GM19099 (cell line): ENCODE measurements around the gene ATRIP.

Experiments used
- POLR2A ChIP-seq: IDR thresholded peaks from 3 replicates; pipeline ENCODE4 v1.6.1; 2011; ENCODE audit warnings: low read depth; ENCODE audit not compliant: insufficient read length; ENCODE audit errors: extremely low read depth

ATRIP gene

DNA sequence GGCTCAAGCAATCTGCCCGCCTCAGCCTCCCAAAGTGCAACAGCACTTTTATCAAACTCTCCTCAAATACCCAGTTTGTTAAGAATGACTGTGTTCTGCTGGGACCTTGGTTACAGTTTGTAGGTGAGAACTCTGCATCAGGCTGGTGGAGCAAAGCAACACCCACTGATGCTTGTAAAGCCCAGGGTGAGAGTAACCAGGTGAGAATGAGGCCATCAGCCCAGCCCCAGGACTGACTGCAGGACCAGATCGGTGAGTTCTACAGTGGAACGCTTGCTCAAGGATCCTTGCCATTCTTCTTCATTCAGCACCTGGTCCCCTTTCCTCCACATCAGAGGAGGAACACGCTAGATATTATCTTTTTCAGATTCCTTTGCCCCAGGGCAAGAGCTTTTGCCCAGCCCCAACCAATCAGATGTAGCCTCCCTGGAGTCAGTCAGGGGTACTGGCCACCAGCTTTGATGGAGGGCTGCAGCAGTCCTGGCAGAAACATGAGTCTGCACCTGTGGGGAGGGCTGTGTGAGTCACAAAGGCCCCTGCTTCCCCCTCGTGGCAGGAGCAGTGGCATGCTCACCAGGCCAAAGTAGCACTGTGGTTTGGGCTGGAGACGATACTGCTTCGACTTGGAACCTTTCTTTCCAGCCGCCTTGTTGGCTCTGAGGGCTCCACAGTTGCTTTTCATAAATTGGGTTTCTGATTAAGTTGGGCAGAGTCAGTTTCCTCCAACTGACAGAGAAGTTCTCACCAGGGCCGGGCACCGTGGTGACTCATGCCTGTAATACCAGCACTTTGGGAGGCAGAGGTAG, 60.9 kb downstream of the ATRIP start:
- no peak for TF ChIP-seq POLR2A

DNA sequence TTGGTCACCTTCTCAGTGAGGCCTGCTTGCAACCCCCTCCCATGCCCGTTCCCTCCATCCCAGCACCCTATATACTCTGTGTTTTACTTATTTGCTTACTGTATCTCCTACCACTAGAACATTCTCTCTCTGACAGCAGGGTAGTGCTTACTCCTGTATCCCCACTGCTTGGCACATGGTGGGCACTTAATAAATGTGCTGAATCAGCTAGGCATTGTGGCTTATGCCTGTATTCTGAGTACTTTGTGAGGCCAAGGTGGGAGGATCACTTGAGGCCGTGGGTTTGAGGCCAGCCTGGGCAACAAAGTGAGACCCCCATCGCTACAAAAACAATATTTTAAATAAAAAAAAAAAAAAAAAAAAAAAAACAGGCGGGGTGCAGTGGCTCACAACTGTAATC, 65.0 kb downstream of the ATRIP start:
- no peak for TF ChIP-seq POLR2A

DNA sequence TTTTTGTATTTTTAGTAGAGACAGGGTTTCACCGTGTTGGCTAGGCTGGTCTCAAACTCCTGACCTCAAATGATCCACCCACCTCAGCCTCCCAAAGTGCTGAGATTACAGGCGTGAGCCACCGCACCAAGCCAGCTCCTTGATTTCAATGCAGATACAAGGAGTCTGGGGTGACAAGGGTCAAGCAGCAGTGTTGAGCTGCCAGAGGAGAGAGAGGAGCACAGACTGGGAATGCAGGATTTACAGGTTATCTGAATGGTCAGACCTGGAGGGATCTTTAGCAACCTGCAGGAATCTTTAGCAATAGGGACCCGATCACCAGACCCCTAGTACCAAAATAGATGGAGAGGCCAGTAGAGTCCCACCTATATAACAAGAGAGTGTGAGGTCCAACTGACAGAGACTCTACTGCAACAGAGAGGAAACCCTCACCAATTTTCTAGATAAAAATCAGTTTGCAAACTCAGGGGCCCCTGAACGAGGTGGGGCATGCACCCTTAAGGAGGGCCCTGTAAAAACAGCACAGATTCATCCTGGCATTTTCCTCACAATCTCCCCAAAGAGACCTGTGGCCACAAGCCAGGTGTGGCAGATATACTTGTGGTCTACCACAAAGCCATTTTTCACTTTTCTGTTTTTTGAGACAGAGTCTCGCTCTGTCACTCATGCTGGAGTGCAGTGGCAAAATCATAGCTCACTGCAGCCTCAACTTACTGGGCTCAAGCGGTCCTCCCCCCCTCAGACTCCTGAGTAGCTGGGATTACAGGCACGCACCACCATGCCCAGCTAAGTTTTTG, 68.1 kb downstream of the ATRIP start:
- TF ChIP-seq POLR2A: no peak
